PFSK-1 (cell line): ENCODE results near the gene GCG.

Experiments
- FOXP2 ChIP-seq: optimal IDR thresholded peaks from 2 replicates; pipeline ENCODE3; 2011; ENCODE audit warnings: borderline replicate concordance, control low read depth, inconsistent platforms; ENCODE audit not compliant: insufficient read depth; ENCODE audit errors: extremely low read length, extremely low read depth
- POLR2AphosphoS5 ChIP-seq: IDR thresholded peaks from 2 replicates; pipeline ENCODE4 v1.6.1; 2012; ENCODE audit warnings: low read depth, mild to moderate bottlenecking, control low read depth, low read length, moderate library complexity
- REST ChIP-seq, 2 experiments: IDR thresholded peaks; 2 replicates each; pipeline versions ENCODE4 v1.6.1 to v1.8.0; 2011 to 2012; ENCODE audit warnings: low read depth in 2 of 2, low read length in 2 of 2, control low read depth in 1 of 2, inconsistent platforms in 1 of 2, mild to moderate bottlenecking in 1 of 2, moderate library complexity in 1 of 2; ENCODE audit not compliant: insufficient read depth in 1 of 2
- SIN3A ChIP-seq: IDR thresholded peaks from 2 replicates; pipeline ENCODE4 v1.6.1; 2012; ENCODE audit warnings: mild to moderate bottlenecking, low read length, moderate library complexity, borderline replicate concordance; ENCODE audit not compliant: insufficient read depth
- TAF1 ChIP-seq: IDR thresholded peaks from 2 replicates; pipeline ENCODE4 v1.6.1; 2012; ENCODE audit warnings: low read length, control low read depth, borderline replicate concordance; ENCODE audit not compliant: insufficient read depth

The GCG gene

GRCh38 chr2:162115076-162115475, 37.0 kb downstream of the GCG start:
- TF ChIP-seq FOXP2 (no peak), SIN3A (no peak), POLR2AphosphoS5 (no peak), REST (IDR thresholded peaks at IDR 0.05; ENCODE audit: insufficient read depth in 1 of 2, low read depth in 2 of 2, low read length in 2 of 2) (no peak), TAF1 (no peak)

GRCh38 chr2:162114271-162114670, 37.8 kb downstream of the GCG start:
- TF ChIP-seq POLR2AphosphoS5 (no peak), TAF1 (no peak), FOXP2 (no peak), SIN3A (no peak), REST (IDR thresholded peaks at IDR 0.05; ENCODE audit: insufficient read depth in 1 of 2, low read depth in 2 of 2, low read length in 2 of 2) (no peak)

- TF ChIP-seq REST (IDR thresholded peaks at IDR 0.05; ENCODE audit: insufficient read depth in 1 of 2, low read depth in 2 of 2, low read length in 2 of 2) (no peak), TAF1 (no peak), POLR2AphosphoS5 (no peak)
These were observed 38.3 kb downstream of the GCG start for GRCh38 chr2:162113776-162114168.

- no peak for TF ChIP-seq POLR2AphosphoS5
- no peak for TF ChIP-seq FOXP2
- no peak for TF ChIP-seq TAF1
- TF ChIP-seq SIN3A, result no peak
- no peak for TF ChIP-seq REST (IDR thresholded peaks at IDR 0.05; ENCODE audit: insufficient read depth in 1 of 2, low read depth in 2 of 2, low read length in 2 of 2)
These were observed 38.8 kb downstream of the GCG start for GRCh38 chr2:162113088-162113775.
